Skeletal muscle cell (primary cell): ENCODE data around the gene MCF2.

Experiments
- DNase-seq: peaks from one replicate; pipeline ENCODE4 v3.0.0-alpha.2; 2010; ENCODE audit warnings: low read depth
- H3K4me3 ChIP-seq: 2 replicates; pipeline ENCODE4 v1.5.1; 2011; ENCODE audit warnings: low read depth, mild to moderate bottlenecking, control low read depth, low read length, moderate library complexity

Gene MCF2

DNA sequence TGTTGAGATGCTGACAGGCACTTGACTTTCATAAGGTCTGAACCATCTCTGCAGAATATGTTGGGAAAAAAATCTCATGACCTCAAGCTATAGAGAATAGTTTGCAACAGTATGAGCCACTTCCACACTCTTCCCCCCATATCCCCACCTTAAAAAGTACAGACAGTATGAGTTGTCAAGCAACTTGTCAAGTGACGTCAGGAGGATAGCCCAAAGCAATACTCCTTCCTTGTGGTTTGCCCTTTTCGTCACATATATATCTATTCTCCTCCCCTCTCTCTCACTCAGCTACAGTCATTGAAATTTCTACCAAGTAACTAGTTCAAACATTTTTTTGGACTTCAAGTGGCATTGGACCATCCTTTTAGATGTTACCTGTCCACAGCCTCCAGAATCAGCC lies 67.7 kb downstream of the MCF2 start:
- DNase-seq, result no peak
- H3K4me3 ChIP-seq, result no peak overlapping the region

DNA sequence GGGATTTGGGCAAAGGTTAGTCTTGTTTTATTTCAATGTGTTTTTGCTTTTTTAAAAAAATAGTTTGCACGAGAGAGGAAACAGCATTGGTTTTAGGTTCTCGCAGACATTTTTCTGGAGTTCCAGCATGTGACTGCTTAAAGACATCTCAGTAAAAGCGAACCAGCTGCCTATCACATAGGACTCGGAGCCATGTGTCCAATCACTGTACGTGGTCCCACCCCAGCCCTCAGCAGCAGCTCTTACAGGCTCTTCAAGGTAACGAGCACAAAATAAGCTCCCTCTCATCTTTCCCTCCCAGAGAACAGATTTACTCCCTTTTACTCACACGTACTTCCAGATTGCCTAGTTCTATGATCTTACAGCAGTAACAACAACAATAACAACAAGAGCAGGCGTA lies 68.7 kb downstream of the MCF2 start:
- H3K4me3 ChIP-seq, result no peak overlapping the region
- no peak for DNase-seq

DNA sequence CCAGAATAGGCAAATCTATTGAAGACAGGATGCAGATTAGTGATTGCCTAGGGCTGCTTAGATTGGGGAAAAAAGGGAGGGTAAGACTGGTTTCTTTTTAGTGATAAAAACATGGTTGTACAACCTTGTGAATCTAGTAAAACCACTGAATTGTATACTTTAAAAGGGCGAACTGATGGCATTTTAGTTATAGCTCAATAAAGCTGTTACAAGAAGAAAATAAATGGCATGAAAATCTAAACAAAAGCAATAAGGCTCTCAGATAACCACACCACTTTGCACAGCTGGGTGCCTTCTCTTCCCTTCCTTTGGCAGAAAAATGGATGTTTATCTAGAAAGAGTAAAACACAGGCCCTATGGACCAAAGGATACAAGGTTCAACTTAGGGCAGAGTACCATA lies 107.9 kb downstream of the MCF2 start:
- no peak overlapping the region for H3K4me3 ChIP-seq
- DNase-seq, result no peak

DNA sequence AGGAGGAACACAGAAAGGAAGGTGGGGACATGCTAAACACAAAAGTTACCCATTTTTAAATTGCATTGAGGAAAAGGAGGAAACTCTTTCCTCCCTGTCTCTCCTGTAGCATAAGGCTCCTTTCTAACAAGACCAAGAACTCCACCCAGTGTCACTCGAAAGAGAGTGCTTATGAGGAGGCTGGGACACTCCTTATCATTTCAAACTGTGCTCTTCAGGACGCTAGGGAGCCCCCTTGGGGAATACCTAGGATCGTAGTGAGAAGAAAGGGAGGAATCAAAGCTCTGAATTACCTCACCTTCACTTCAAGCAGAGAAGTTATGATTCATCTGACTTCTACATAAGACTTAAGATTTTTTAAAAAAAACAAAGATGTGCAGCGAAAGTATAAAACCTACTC lies 111.9 kb downstream of the MCF2 start:
- H3K4me3 ChIP-seq, result no peak overlapping the region
- DNase-seq, result no peak

DNA sequence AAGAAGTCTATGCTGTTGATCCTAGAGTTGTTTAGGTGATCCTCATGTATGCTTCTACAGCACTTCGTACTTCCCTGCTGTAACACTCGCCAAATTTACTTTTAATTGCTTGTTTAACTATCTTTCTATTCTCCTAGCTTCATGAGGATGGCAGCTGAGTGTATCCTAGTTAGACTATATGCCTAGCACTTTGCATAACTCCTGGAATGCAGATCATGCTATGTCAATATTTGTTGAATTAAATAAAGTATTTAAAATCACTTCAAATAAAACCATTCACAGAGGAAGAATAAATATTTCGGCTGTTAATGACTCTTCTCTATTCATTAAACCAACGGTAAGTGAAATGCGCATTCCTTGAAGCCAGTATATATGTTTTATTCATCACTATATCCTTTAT lies 122.4 kb downstream of the MCF2 start:
- no peak for DNase-seq
- H3K4me3 ChIP-seq, result no peak overlapping the region

DNA sequence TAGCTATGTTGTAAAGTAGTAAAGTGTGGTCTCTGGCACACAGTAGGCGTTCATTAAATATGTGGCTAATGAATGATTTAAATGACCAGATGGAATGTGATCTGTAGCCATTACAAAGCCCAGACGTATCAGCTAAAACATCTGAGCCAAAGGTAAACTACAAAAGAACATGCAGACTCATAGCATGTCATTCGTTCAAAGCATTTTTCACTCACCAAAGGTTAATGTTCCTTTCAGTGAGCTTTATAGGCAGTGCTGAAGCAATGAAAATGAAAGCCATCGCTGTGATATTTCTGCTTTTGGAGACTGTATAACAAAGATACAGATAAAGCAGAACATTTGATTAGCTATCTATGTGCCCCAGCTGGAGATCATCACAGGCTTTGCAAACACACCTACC lies 126.9 kb downstream of the MCF2 start:
- DNase-seq, result no peak
- no peak overlapping the region for H3K4me3 ChIP-seq

DNA sequence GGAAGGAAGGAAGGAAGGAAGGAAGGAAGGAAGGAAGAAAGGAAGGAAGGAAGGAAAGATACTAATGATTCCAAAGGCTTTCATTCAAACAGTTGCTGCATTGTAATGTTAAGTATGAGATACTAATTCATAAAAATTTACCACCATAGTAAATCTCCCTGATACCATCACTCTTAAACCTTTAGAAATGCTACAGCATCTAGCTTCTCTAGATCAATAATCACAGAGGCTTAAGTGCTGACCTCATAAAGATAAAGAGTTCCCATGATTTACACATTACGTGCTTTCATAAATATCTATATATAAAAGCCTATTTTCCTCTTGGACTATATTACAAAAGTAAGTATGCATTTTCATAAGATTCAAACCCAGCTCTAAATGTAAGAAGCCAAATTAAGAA lies 141.0 kb downstream of the MCF2 start:
- no peak overlapping the region for H3K4me3 ChIP-seq
- no peak for DNase-seq

DNA sequence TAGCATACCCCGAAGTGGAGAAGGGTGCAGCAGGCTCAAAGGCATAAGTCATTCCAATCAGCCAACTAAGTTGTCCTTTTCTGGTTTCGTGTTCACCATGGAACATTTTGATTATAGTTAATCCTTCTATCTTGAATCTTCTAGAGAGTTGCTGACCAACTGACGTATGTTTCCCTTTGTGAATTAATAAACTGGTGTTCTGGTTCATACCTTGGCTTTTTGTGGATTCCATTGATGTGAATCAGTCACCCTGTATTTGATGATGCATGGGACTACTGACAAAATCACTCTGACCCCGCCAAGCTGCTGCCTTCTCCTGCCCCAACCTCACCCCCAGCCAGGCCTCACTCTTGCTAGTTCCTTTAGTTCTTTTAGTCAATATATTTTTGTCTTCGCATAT lies 144.7 kb downstream of the MCF2 start:
- DNase-seq, result no peak
- no peak overlapping the region for H3K4me3 ChIP-seq

DNA sequence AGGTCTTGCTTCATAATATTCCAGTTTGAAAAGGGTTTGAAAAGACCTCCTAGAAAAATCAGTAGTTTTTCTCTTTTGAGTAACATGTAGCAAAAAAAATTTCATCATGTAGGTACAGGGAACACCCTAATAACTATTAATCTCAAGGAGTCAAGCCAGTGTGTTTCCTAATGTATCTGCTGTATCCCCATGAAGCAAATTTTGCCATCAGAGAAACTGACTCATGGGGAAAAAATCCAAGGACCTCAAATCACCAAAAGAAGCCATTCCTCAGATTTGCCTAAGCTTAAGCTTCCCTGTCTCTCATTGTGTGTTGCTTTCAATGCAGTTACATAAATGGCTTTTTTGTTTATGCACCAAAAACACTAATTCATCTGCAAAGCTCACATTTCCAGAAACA lies 147.7 kb downstream of the MCF2 start:
- no peak for DNase-seq

DNA sequence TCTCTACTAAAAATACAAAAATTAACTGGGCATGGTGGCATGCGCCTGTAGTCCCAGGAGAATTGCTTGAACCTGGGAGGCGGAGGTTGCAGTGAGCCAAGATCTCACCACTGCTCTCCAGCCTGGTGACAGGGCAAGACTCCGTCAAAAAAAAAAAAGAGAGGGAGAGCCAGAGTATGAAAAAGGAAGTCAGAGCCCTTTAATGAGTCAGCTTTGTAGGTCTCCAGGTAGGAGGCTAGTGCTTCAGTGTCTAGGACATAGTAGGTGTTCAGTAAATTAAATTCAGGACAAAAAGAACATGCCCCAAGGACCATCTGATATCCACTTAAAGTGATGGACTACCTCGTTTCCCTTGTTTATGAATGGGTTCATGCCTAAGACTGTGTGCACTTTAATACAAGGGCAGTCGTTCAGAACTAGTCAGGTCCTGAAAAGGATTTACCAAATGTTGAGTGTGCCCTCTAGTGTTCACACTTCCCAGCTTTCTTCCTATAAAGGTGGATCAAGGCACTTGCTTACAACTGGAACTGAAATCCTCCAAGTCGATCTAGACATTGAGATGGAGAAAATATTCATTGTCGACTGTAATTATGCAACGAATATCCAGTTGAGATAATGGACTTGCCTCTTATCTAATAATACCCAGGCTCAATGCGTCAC lies 148.5 kb downstream of the MCF2 start:
- DNase-seq, result peak; percentile 7
- no peak overlapping the region for H3K4me3 ChIP-seq

More for the DNA sequence above, 147.7 kb downstream of the MCF2 start:
- H3K4me3 ChIP-seq, result no peak overlapping the region

DNA sequence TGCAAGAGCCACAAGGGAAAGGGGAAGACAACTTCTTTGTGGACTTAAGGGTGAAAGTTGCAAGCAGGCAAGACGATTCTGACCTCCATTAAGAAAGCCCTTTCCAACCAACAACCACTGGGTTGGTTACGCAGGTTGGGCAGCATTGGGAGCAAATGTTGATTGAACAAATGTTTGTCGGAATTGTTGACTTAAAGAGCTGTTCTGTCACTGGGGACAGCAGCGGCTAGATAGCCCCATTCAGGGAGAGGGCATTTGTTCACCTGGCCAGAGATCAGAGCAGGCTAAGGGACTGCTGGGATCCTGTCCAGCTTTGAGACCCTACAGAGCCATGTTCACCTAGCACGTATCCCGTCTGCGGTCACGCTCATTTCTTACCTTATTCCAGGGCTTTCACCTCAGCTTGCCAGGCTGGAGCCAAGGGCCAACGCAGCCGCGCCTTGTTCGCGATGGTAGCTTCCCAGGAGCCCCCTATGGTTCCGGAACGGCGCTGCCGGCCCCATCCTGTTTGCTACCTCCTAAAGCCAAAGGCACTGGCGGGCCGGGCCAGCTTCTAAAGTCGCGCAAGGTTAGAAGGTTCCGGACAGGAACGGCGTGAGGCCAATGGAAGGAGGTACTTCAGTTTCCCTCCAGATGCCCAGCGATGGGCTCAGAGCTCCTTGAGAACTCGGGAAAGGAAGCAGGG lies 152.8 kb downstream of the MCF2 start:
- DNase-seq, result no peak
- no peak overlapping the region for H3K4me3 ChIP-seq

DNA sequence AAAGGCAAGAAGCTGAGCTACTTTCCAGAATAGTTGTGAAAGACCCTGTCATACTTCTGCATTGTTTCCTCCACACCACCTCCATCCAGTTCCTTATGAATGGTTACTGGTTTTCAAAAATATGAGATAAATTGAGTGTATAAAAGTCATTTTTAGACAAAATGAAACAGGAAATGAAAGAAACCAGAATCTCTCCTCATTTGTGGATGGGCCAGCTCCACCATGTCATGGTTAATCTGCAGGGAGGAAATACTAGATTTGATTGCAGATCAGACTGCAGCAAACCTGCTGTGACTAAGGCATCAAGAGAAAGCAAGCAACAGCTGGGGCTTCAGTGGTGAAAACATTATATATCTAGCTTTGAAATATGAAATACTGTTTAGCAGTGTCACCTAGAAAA lies 153.6 kb downstream of the MCF2 start:
- no peak for DNase-seq
- no peak overlapping the region for H3K4me3 ChIP-seq

DNA sequence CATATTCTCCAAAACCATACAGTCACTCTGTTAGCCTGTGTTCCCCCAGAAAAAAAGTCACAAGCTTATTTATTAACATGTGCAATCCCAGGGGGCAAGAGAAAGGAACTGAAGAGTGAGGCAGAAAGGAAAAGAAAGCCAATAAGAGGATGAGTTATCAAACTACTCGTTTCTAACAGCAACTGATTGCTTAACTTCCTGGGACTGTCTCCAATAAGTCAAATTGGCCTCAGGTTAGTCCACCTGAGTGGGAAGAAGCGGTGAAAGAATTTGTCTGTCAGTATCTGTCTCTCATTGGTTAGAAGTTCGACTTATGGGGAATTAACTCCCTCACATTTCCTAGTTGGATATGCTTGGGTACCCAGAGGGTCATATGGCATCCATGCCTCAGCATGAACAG lies 163.4 kb downstream of the MCF2 start:
- DNase-seq, result no peak

DNA sequence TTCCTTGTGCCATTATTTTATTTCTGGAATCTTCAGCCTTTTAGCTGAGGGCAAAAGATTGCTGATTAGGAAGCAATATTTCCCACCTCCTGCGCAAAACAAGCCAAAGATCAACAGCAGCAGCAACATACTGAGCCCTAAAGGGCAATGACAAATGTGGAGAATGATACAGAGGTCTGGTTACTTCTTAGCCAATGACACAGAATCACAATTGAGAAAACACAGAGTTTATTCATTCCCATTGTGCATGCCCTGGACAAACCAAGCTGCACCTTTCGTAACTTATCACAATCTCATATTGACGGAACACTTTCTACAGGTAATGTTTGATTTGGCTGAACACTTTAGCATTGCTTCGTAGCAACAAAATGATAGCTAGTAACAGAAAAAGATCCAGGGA lies 164.0 kb downstream of the MCF2 start:
- DNase-seq, result no peak
- no peak overlapping the region for H3K4me3 ChIP-seq

More for the DNA sequence above, 163.4 kb downstream of the MCF2 start:
- H3K4me3 ChIP-seq, result no peak overlapping the region

DNA sequence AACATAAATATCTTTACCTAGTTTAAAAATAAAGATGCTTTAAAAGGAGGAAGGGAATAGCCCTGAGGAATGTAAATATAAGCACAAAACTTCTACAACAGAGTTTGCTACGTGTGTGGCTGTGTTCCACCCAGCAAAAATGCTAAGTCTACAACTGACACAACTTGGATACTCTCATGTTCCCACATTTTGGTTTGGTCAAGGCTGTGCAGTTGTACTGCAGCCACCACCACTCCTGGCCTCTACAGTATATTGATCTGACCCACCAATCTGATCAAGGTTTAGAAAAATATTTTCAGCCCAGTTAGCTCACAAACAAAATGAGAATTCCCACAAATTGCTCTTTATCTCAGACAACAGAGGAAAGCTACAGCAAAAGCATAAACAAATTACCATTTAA lies 165.3 kb downstream of the MCF2 start:
- DNase-seq, result no peak
- H3K4me3 ChIP-seq, result no peak overlapping the region

DNA sequence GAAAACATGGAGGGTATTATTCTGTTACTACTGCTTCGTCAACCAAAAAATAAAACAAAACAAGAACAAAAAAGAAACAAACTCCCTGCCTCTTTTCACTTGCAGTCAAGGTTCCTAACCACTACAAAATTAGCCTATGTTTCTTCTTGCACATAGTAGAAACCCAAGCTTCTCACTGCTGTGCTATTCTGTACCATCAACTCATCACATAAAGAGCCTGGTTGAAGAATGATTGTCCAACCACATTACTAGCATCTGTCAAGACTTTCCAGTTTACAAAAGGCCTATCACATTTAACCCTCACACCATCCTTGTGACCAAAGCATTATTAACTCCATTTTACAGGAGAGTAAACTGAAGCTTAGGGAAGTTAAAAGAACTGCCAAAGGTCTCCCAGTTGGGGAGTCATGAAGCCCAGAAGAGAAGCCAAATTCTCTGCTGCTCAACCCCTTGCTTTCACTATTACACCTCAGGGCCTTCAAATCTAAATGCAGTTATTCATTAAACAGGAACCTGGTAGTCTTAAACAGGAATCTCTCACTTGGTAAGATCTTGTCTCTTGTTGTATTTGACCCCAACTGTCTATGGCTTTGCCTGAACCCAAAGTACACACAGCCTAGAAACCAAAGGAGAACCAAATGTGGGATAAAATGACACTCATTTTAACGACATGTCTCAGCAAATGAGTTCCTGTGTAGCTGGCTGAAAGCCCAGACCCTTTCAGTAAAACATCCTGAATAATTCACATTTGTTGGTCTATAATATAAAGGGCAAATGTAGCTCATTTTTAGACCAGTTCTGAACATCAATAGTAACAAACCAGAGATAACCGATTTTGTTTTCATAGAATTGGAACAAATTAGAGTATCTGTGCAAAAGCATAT lies 168.8 kb downstream of the MCF2 start:
- no peak for DNase-seq
- H3K4me3 ChIP-seq, result no peak overlapping the region

DNA sequence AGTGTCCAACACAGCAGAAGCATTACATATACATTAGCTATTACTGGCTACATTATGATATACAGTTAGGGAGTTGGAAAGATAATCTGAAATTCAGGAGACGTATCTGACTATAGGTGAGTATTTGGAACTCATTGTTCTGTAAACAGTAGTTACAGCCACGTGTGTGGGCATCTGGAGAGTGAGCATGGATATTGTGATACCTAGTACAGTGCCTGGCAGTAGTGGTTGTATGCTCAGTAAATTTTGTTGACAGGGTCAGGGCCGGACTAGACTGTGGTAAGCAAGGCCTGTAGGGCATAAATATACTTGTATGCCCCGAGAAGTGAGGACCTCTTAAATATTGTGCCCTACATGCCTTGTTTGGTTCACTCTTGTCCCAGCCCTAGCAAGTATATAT lies 174.5 kb downstream of the MCF2 start:
- no peak overlapping the region for H3K4me3 ChIP-seq
- DNase-seq, result no peak

DNA sequence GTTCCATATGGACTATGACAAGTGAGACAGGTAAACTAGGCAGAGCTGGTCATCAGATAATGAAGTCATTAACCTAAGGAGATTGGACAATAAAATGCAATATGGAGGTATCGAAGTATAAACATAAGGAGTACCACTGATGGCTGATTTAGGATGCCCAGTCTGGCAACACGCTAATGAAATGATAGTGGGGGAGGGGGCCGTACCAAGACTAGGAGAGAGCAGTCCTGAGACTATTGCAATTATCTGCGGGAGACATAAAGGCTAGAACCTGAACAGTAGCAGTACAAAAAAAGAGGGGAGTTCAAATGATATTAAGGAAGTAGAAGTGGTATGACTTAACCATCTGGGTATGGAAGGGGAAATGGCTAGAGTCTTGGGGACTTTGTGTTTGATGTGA lies 175.1 kb downstream of the MCF2 start:
- no peak overlapping the region for H3K4me3 ChIP-seq
- no peak for DNase-seq
